Kidney (tissue), 14 donors: ENCODE data around the gene PPARG. TPM values are rescaled to one million over a fixed set of nuclear protein-coding genes. Genes with fewer than 3 reads are reported as not detected.
"Not testable (repeated sequence)": the region's sequence is repeated elsewhere in the genome, so short reads cannot be mapped to it uniquely, and the experiment has no call there.

Source experiments
- DNase-seq, 5 donors: peaks; one replicate each; pipeline ENCODE4 v3.0.0-alpha.2; 2013 to 2020
- FAIRE-seq: peaks from 2 replicates; lab custom pipeline; 2012; peaks lifted over from hg19 to GRCh38; lab: Jason Lieb, UNC
- H3K27ac ChIP-seq, 2 donors: one replicate each; pipeline ENCODE4 v1.7.0; 2013; ENCODE audit warnings: low read depth in 2 of 2, low read length in 2 of 2, inconsistent platforms in 1 of 2
- H3K27me3 ChIP-seq: one replicate; pipeline ENCODE4 v1.7.1; 2013; ENCODE audit warnings: low read length, inconsistent platforms; ENCODE audit not compliant: control insufficient read depth, insufficient read depth
- H3K36me3 ChIP-seq, 3 donors: one replicate each; pipeline versions ENCODE4 v1.7.0 to v1.7.1; 2013; ENCODE audit warnings: low read length in 3 of 3, control low read depth in 1 of 3, inconsistent platforms in 1 of 3; ENCODE audit not compliant: insufficient read depth in 3 of 3, control insufficient read depth in 2 of 3
- H3K4me1 ChIP-seq, 3 donors: one replicate each; pipeline versions ENCODE4 v1.7.0 to v1.7.1; 2013; ENCODE audit warnings: low read length in 3 of 3, inconsistent platforms in 1 of 3, low read depth in 1 of 3; ENCODE audit not compliant: control insufficient read depth in 2 of 3, insufficient read depth in 2 of 3
- H3K4me3 ChIP-seq, 3 donors: one replicate each; pipeline versions ENCODE4 v1.7.0 to v1.8.1; 2013; ENCODE audit warnings: low read length in 3 of 3, control low read depth in 1 of 3, inconsistent platforms in 1 of 3
- H3K9ac ChIP-seq, 3 donors: one replicate each; pipeline versions ENCODE4 v1.7.0 to v1.7.1; 2013; ENCODE audit warnings: low read length in 3 of 3, control low read depth in 1 of 3, inconsistent platforms in 1 of 3
- H3K9me3 ChIP-seq, 3 donors: one replicate each; pipeline versions ENCODE4 v1.7.0 to v1.7.1; 2013; ENCODE audit warnings: low read length in 3 of 3, control low read depth in 1 of 3, inconsistent platforms in 1 of 3; ENCODE audit not compliant: control insufficient read depth in 2 of 3, insufficient read depth in 1 of 3
- CTCF ChIP-seq: IDR thresholded peaks from 3 replicates; pipeline ENCODE4 v1.5.1; 2012; ENCODE audit warnings: mild to moderate bottlenecking, moderate library complexity, borderline replicate concordance; ENCODE audit not compliant: insufficient read depth; ENCODE audit errors: extremely low read depth
- intact Hi-C: fragments of 100-400 bp; cut with DNase I; formaldehyde crosslinking; loops from one replicate; pipeline ENCODE4 v1.11.1; 2022
- polyA plus RNA-seq: library from polyadenylated mRNA; stranded (reverse); fragments of 350-450 nt; fragmentation: Illumina TruSeq; extraction: RNeasy Lipid Tissue Mini Kit (QIAGEN cat#74804); gene quantifications from one replicate; pipeline ENCODE4 v1.2.3, GENCODE V29; 2014; ENCODE audit warnings: low read depth, low replicate concordance; ENCODE audit not compliant: insufficient read depth
- total RNA-seq: library from RNA; stranded (reverse); fragmentation: NEBNext Ultra II Directional; extraction: Animal tissue kit (Norgen Biotek cat#: 25700); gene quantifications from one replicate; pipeline ENCODE4 v1.2.1, GENCODE V29; 2021
- donor health status: control.
- donor health status: control.
- donor health status: control.
- donor health status: control.
- donor health status: control.
- donor health status: DM: yes; HTN: yes; CAD: no.
- donor health status: Normal renal cell carcinoma (clear cell type).

Gene PPARG
- total and polyA plus RNA-seq, 2 donors from 2014 or later, result 19.0 to 19.2 TPM

GRCh38 chr3:12445523-12446240, 156.8 kb downstream of the PPARG start:
- H3K27me3 ChIP-seq, result no peaks in the 10 kb centered on the region
- no peak overlapping the region for H3K9ac ChIP-seq
- intact Hi-C loops, result no loop called here
- no peak overlapping the region for H3K4me3 ChIP-seq
- TF ChIP-seq CTCF, result no peak
- DNase-seq (no peak), FAIRE-seq (no peak)
- no peaks in the 10 kb centered on the region for H3K9me3 ChIP-seq
- peaks cover 0 to 5% (median 2%) of the 10 kb centered on the region in 3 donors for H3K4me1 ChIP-seq
- no peaks in the 10 kb centered on the region for H3K36me3 ChIP-seq
- peak overlapping the region; percentile 38 to 69 for H3K27ac ChIP-seq

GRCh38 chr3:12446298-12446697, 157.4 kb downstream of the PPARG start:
- Histone ChIP-seq H3K9me3 (no peaks in the 10 kb centered on the region), H3K4me3 (no peak overlapping the region), H3K27me3 (no peaks in the 10 kb centered on the region), H3K27ac (no peak overlapping the region), H3K4me1 (peaks cover 0 to 5% (median 2%) of the 10 kb centered on the region in 3 donors), H3K36me3 (no peaks in the 10 kb centered on the region), H3K9ac (no peak overlapping the region)
- FAIRE-seq (no peak), DNase-seq (no peak)
- intact Hi-C loops, result no loop called here
- TF ChIP-seq CTCF, result no peak

- no peaks in the 10 kb centered on the region for H3K9me3 ChIP-seq
- DNase-seq (no peak), FAIRE-seq (no peak)
- H3K9ac ChIP-seq, result no peak overlapping the region
- no peak overlapping the region for H3K4me3 ChIP-seq
- peaks cover 0 to 5% (median 2%) of the 10 kb centered on the region in 3 donors for H3K4me1 ChIP-seq
- H3K36me3 ChIP-seq, result no peaks in the 10 kb centered on the region
- no peak overlapping the region for H3K27ac ChIP-seq
- no peak for TF ChIP-seq CTCF
- H3K27me3 ChIP-seq, result no peaks in the 10 kb centered on the region
- intact Hi-C loops, result no loop called here
Observed at GRCh38 chr3:12447075-12447474, 158.2 kb downstream of the PPARG start.

- H3K9ac ChIP-seq, intact Hi-C loops, DNase-seq, H3K9me3 ChIP-seq, H3K4me1 ChIP-seq, H3K27ac ChIP-seq, H3K4me3 ChIP-seq, H3K36me3 ChIP-seq, FAIRE-seq, H3K27me3 ChIP-seq: not testable (repeated sequence)
Observed at GRCh38 chr3:12448404-12449202, 159.7 kb downstream of the PPARG start.
